ENCODE data around the gene ALOXE3. TPM values are rescaled to one million over a fixed set of nuclear protein-coding genes. Genes with fewer than 3 reads are reported as not detected.

The ALOXE3 gene
- polyA plus RNA-seq, 2 of the 4 experiments (the other 2 are of a cell fraction): 0.35 to 0.40 TPM

DNA sequence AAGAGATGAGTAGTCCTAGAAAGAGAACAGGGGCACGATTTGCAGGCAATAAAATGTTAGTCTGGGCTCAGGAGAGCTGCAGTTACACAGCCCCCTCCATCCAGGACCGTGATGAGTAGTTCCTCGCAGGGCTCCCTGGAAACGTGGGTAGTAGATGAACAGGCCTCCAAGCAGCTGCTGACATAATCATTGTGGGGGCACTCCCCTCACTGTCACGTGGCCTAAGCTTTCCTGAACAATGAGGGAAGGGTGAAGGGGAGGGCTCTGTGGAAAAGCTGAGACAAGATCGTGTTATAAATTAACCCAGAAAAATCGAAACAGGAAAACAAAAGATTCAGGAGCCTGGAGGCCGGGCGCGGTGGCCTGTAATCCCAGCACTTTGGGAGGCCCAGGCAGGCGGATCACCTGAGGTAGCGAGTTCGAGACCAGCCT is 35.2 kb upstream of the ALOXE3 start:
- Histone ChIP-seq H3K4me1 (peaks cover 46% of the 10 kb centered on the region), H3K9me3 (no peaks in the 10 kb centered on the region), H3K27ac (peak overlapping the region; percentile 89 to 93), H3K4me3 (peak overlapping the region; percentile 30), H3K4me2 (peak overlapping the region; percentile 78)
- TF ChIP-seq NFE2L2 (conservative IDR thresholded peaks at IDR 0.05; ENCODE audit: low read length) (no peak), MAX (IDR thresholded peaks at IDR 0.05) (peak; percentile 91), KDM1A (IDR thresholded peaks at IDR 0.05; ENCODE audit: low read depth) (no peak), NPAS2 (CRISPR knock-in tag; IDR thresholded peaks at IDR 0.05; ENCODE audit: borderline replicate concordance) (0 out of 2 replicates have a peak, but pooled peaks have one; percentile 42), JUN (IDR thresholded peaks at IDR 0.05) (0 out of 5 replicates have a peak, but pooled peaks of 1 of the 2 experiments have one; percentile 19), FOSL2 (IDR thresholded peaks at IDR 0.05) (no peak), FOSL2 (CRISPR knock-in tag; IDR thresholded peaks at IDR 0.05) (peak; percentile 59), MYC (IDR thresholded peaks at IDR 0.05; ENCODE audit: borderline replicate concordance, low read length) (0 out of 2 replicates have a peak, but pooled peaks have one; percentile 39), MAZ (IDR thresholded peaks at IDR 0.05; ENCODE audit: borderline replicate concordance, low read depth, low read length) (0 out of 2 replicates have a peak, but pooled peaks have one; percentile 40), CEBPB (IDR thresholded peaks at IDR 0.05) (peak in 1 of 2 experiments; percentile 3; a peak in 1 of 4 replicates), RARB (CRISPR knock-in tag; IDR thresholded peaks at IDR 0.05) (no peak), POLR2AphosphoS2 (conservative IDR thresholded peaks at IDR 0.05; ENCODE audit: low read length) (0 out of 2 replicates have a peak, but pooled peaks have one; percentile 37), MAFK (IDR thresholded peaks at IDR 0.05; ENCODE audit: partially characterized antibody) (peak; percentile 60), ESRRA (IDR thresholded peaks at IDR 0.05; ENCODE audit: borderline replicate concordance, low read length) (no peak)
- TF ChIP-seq, protein P1, sequence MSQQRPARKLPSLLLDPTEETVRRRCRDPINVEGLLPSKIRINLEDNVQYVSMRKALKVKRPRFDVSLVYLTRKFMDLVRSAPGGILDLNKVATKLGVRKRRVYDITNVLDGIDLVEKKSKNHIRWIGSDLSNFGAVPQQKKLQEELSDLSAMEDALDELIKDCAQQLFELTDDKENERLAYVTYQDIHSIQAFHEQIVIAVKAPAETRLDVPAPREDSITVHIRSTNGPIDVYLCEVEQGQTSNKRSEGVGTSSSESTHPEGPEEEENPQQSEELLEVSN (IDR thresholded peaks at IDR 0.05; ENCODE audit: borderline replicate concordance, low read depth): peak; percentile 27; the same call in 1 of the 2 replicates
- TF ChIP-seq, protein P2, sequence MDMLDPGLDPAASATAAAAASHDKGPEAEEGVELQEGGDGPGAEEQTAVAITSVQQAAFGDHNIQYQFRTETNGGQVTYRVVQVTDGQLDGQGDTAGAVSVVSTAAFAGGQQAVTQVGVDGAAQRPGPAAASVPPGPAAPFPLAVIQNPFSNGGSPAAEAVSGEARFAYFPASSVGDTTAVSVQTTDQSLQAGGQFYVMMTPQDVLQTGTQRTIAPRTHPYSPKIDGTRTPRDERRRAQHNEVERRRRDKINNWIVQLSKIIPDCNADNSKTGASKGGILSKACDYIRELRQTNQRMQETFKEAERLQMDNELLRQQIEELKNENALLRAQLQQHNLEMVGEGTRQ (IDR thresholded peaks at IDR 0.05): peak; percentile 93
- under 1% methylated on average over 13 of the region's 13 CpGs for WGBS (ENCODE audit: missing lambda C conversion rate)
- peak; percentile 87 to 98 for DNase-seq (ENCODE audit: low read depth in 1 of 2, low spot score in 1 of 2)
- POLR2A ChIA-PET: interaction anchor here (0.6 to 1.9 kb wide), 7 partner anchors 14 to 670 kb away, joined by 3 to 26 read pairs (median 3); partner anchors contain the start of gene POLR2A
- CTCF ChIA-PET: interaction anchor here (0.7 to 19.5 kb wide), 7 partner anchors 15 to 147 kb away, joined by 3 to 601 read pairs (median 4); no protein-coding TSS in a partner anchor
- FAIRE-seq: peak; percentile 89
- peak; percentile 21 to 42 for ATAC-seq

DNA sequence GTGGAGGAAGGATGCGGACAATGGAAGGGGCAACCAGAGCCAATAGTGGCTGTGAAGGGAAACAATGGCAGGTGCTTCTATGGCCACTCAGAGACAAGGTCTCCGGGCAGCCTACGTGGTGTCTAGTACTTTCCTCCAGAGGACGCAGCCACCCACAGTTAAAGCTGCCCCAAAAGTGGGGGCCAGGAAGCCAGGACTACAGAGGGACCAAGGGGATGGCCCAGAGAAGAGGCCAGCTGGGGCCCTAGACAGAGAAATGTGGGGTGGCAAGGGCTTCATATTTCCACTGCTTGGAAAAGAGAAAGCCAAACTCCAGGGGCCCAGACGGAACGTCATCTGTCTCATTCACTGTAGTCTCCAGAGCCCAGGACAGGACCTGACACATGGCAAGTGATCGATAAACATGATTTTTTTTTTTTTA is 34.7 kb upstream of the ALOXE3 start:
- peak overlapping the region; percentile 78 for H3K4me2 ChIP-seq
- CTCF ChIA-PET: interaction anchor here (0.7 to 19.5 kb wide), 7 partner anchors 14 to 148 kb away, joined by 3 to 601 read pairs (median 4); no protein-coding TSS in a partner anchor

More for the DNA sequence above, 34.7 kb upstream of the ALOXE3 start:
- FAIRE-seq (no peak), DNase-seq (ENCODE audit: low read depth in 1 of 2, low spot score in 1 of 2) (no peak), ATAC-seq (no peak)
- Histone ChIP-seq H3K4me1 (peaks cover 46% of the 10 kb centered on the region), H3K4me3 (no peak overlapping the region; the same call in 2 of the 3 replicates), H3K27ac (peak overlapping the region; percentile 89 to 93), H3K9me3 (no peaks in the 10 kb centered on the region)
- POLR2A ChIA-PET: interaction anchor here (0.9 to 1.6 kb wide), 2 partner anchors 33 to 70 kb away, joined by 3 to 5 read pairs; no protein-coding TSS in a partner anchor
- TF ChIP-seq RCOR1 (IDR thresholded peaks at IDR 0.05; ENCODE audit: low read depth, low read length): no peak
- no peak for TF ChIP-seq RFX5 (IDR thresholded peaks at IDR 0.05)
- TF ChIP-seq ZC3H11A (IDR thresholded peaks at IDR 0.05): no peak
- TF ChIP-seq EHF (CRISPR knock-in tag; IDR thresholded peaks at IDR 0.05): no peak
- no peak for TF ChIP-seq MAX (IDR thresholded peaks at IDR 0.05)
- TF ChIP-seq CBX8 (IDR thresholded peaks at IDR 0.05): no peak
- TF ChIP-seq, protein P1 (IDR thresholded peaks at IDR 0.05; ENCODE audit: borderline replicate concordance, low read depth): no peak
- no peak for TF ChIP-seq NR3C1 (IDR thresholded peaks at IDR 0.05)
- no peak for TF ChIP-seq EP300 (IDR thresholded peaks at IDR 0.05)
- no peak for TF ChIP-seq HOXA7 (CRISPR knock-in tag; IDR thresholded peaks at IDR 0.05)
- TF ChIP-seq, protein P3, sequence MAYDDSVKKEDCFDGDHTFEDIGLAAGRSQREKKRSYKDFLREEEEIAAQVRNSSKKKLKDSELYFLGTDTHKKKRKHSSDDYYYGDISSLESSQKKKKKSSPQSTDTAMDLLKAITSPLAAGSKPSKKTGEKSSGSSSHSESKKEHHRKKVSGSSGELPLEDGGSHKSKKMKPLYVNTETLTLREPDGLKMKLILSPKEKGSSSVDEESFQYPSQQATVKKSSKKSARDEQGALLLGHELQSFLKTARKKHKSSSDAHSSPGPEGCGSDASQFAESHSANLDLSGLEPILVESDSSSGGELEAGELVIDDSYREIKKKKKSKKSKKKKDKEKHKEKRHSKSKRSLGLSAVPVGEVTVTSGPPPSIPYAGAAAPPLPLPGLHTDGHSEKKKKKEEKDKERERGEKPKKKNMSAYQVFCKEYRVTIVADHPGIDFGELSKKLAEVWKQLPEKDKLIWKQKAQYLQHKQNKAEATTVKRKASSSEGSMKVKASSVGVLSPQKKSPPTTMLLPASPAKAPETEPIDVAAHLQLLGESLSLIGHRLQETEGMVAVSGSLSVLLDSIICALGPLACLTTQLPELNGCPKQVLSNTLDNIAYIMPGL (CRISPR knock-in tag; IDR thresholded peaks at IDR 0.05; ENCODE audit: borderline replicate concordance): no peak
- TF ChIP-seq HEYL (CRISPR knock-in tag; IDR thresholded peaks at IDR 0.05): no peak
- no peak for TF ChIP-seq ESRRA (IDR thresholded peaks at IDR 0.05; ENCODE audit: borderline replicate concordance, low read length)
- 80% methylated on average over 7 of the region's 7 CpGs for WGBS (ENCODE audit: missing lambda C conversion rate)

Measured in A549 (cell line).